ENCODE data around the gene FNDC3B. TPM values are rescaled to one million over a fixed set of nuclear protein-coding genes. Genes with fewer than 3 reads are reported as not detected.

Gene FNDC3B
- total and polyA plus RNA-seq, 2 donors (not counting 3 experiments of a cell fraction or from before 2014, with no cell fraction given): 91.6 to 295 TPM

DNA sequence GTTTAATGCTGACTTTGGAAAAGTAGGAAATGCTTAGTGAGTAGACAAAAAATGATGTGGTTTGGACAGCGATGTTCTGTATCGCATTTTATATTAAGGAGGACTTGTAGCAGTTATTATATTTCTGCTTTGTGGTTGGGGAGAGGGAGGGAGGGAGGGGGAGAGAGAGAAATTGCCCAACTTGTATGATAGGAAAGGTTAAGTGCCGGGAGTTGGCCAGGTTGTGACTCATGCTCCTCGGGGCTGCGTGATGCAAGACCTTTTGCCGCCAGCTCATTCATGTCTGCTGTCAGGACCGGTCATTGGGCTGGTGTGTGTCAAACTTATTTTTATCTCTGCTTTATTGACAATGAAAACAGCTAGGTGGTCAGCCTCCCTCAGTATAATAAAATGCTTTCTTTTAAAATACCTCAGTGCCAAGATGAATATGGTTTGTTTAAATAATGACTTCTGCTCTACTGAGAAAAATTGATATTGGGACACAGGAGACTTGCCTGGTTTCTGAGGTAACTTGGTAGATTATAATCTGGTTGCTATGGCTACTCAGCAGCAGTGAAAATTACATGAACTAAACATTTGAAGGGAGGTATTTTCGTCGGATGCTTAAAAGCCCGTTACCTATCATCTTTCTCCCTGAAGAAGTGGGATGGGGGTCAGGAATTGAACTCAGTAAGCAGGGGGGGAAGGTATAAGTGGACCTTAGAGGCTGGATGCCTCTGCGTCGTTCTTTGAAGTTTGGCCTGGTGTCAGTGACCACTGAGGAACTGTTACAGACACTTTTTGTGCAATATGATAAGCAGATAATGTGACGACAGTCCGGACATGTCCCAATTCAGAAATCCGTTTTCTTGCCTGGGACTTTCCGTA lies 90.7 kb downstream of the FNDC3B start:
- peak; percentile 93 for FAIRE-seq
- Histone ChIP-seq H3K9me3 (replicated peaks; ENCODE audit: control insufficient read depth, insufficient read depth, low read length) (no peaks in the 10 kb centered on the region), H3K4me1 (ENCODE audit: control insufficient read depth, extremely low read depth, insufficient read depth, low read length) (peaks cover 73% of the 10 kb centered on the region), H3K9ac (replicated peaks; ENCODE audit: extremely low read depth, insufficient read depth, low read length) (peak overlapping the region; percentile 67), H3K4me3 (replicated peaks in 1 of 3; ENCODE audit: insufficient read depth in 1 of 3, low read depth in 1 of 3, low read length in 3 of 3) (no peak overlapping the region), H3K4me2 (ENCODE audit: insufficient read depth, low read length) (peak overlapping the region; percentile 73), H3K27me3 (ENCODE audit: control insufficient read depth in 2 of 2, insufficient read depth in 2 of 2, low read length in 2 of 2) (no peaks in the 10 kb centered on the region), H3K27ac (ENCODE audit: insufficient read depth, low read depth, low read length) (peak overlapping the region; percentile 95), H3K9me1 (replicated peaks; ENCODE audit: control insufficient read depth, extremely low read depth, insufficient read depth, low read length) (no peaks in the 10 kb centered on the region), H4K20me1 (replicated peaks; ENCODE audit: control insufficient read depth, extremely low read depth, insufficient read depth, low read length) (peaks cover 2% of the 10 kb centered on the region), H2AFZ (ENCODE audit: low read depth, low read length) (no peak overlapping the region), H3K79me2 (ENCODE audit: control insufficient read depth, insufficient read depth, low read length) (peaks cover 82% of the 10 kb centered on the region), H3K36me3 (ENCODE audit: control insufficient read depth in 2 of 2, extremely low read depth in 1 of 2, insufficient read depth in 2 of 2, low read length in 2 of 2) (peaks cover 4% of the 10 kb centered on the region in 2 experiments)
- peak; percentile 94 for DNase-seq (ENCODE audit: low read depth, low spot score)
- TSS peak; percentile 64 for BruUV-seq (replicated peaks)
- CTCF ChIA-PET: interaction anchor here (0.9 to 1.5 kb wide), 4 partner anchors 12 to 212 kb away, joined by 3 to 5 read pairs (median 4); no protein-coding TSS in a partner anchor
- peak; percentile 74 for TF ChIP-seq GATA2 (IDR thresholded peaks at IDR 0.05; ENCODE audit: insufficient read depth, insufficient read length, low read depth, low read length)
- peak; percentile 89 for TF ChIP-seq FOS (IDR thresholded peaks at IDR 0.05; ENCODE audit: borderline replicate concordance, insufficient read depth, low read length)
- TF ChIP-seq CTCF (IDR thresholded peaks at IDR 0.05; ENCODE audit: extremely low read depth in 1 of 2, insufficient read depth in 1 of 2, low read depth in 1 of 2, low read length in 2 of 2): no peak
- TF ChIP-seq JUN (IDR thresholded peaks at IDR 0.05; ENCODE audit: borderline replicate concordance, insufficient read depth, insufficient read length, low read depth): peak; percentile 84
- TF ChIP-seq EZH2 (IDR thresholded peaks at IDR 0.05; ENCODE audit: borderline replicate concordance, low read depth, low read length, severe bottlenecking): no peak
- TF ChIP-seq POLR2AphosphoS5 (IDR thresholded peaks at IDR 0.05; ENCODE audit: insufficient read depth, low read depth, low read length): peak; percentile 63
- intact Hi-C loops (cut with micrococcal nuclease): loop anchor here (1.0 kb wide), 1 partner anchor 8 kb away; no protein-coding TSS in a partner anchor
- dilution Hi-C loops (cut with MboI; ENCODE audit: extremely low pct_ligation_motif_present, low sequenced_read_pairs): no loop called here
- POLR2A ChIA-PET: no interaction called here
